HEK293 (cell line): ENCODE data around the gene SHOC2.

ENCODE experiments used
- CTCF ChIA-PET: fragments of 350-600 bp; formaldehyde crosslinking; extraction: SDS; loops from one replicate; lab custom pipeline; 2021; ENCODE audit warnings: antibody characterized with exemption; lab: Yijun Ruan, JAX
- POLR2A ChIA-PET: fragments of 300-600 bp; formaldehyde crosslinking; extraction: SDS; loops from one replicate; lab custom pipeline; 2020; ENCODE audit warnings: antibody characterized with exemption, inconsistent platforms; lab: Yijun Ruan, JAX
- H3K27ac ChIP-seq: fragments of 200-500 bp; sonication (Bioruptor generic); 2 replicates; pipeline ENCODE4 v1.5.1; 2014; ENCODE audit warnings: low read depth, low read length, control low read depth, inconsistent platforms; ENCODE audit errors: extremely low read depth
- H3K36me3 ChIP-seq, 2 experiments: fragments of 200-500 bp in 1 of 2; sonication (Bioruptor generic) in 1 of 2; 1 replicate in 1 of 2; 2 replicates in 1 of 2; pipeline ENCODE4 v1.5.1; 2014 to 2017; ENCODE audit warnings: inconsistent platforms in 2 of 2, low read length in 2 of 2; ENCODE audit not compliant: control insufficient read depth in 2 of 2, insufficient read depth in 1 of 2
- H3K4me1 ChIP-seq: fragments of 200-500 bp; sonication (Bioruptor generic); 2 replicates; pipeline ENCODE4 v1.5.1; 2014; ENCODE audit warnings: mild to moderate bottlenecking, low read length, inconsistent platforms; ENCODE audit not compliant: control insufficient read depth, insufficient read depth
- H3K4me3 ChIP-seq: 2 replicates; pipeline ENCODE4 v1.5.1; 2011; ENCODE audit warnings: low read depth, mild to moderate bottlenecking, control low read depth, low read length, moderate library complexity
- H3K9me3 ChIP-seq: fragments of 200-500 bp; sonication (Bioruptor generic); 2 replicates; pipeline ENCODE4 v1.5.1; 2014; ENCODE audit warnings: low read depth, low read length, inconsistent platforms; ENCODE audit not compliant: control insufficient read depth, insufficient read depth
- GLIS2 ChIP-seq: fragments of 450-650 bp; formaldehyde crosslinking; IDR thresholded peaks from 2 replicates; pipeline ENCODE4 v1.5.1; 2016; ENCODE audit warnings: missing biosample characterization, missing genetic modification characterization
- MZF1 ChIP-seq: fragments of 450-650 bp; formaldehyde crosslinking; IDR thresholded peaks from 2 replicates; pipeline ENCODE4 v1.5.1; 2017; ENCODE audit warnings: missing biosample characterization, missing genetic modification characterization, borderline replicate concordance
- OSR2 ChIP-seq: fragments of 450-650 bp; formaldehyde crosslinking; IDR thresholded peaks from 2 replicates; pipeline ENCODE4 v1.5.1; 2016; ENCODE audit warnings: missing biosample characterization, missing genetic modification characterization
- SCRT2 ChIP-seq: fragments of 450-650 bp; formaldehyde crosslinking; IDR thresholded peaks from 2 replicates; pipeline ENCODE4 v1.5.1; 2016; ENCODE audit warnings: missing biosample characterization, missing genetic modification characterization
- ZBTB10 ChIP-seq: fragments of 450-650 bp; formaldehyde crosslinking; IDR thresholded peaks from 2 replicates; pipeline ENCODE4 v1.5.1; 2016; ENCODE audit warnings: missing biosample characterization, missing genetic modification characterization
- ZNF112 ChIP-seq: fragments of 450-650 bp; formaldehyde crosslinking; IDR thresholded peaks from 2 replicates; pipeline ENCODE4 v1.5.0; 2017; ENCODE audit warnings: missing biosample characterization, missing genetic modification characterization
- ZNF133 ChIP-seq: fragments of 450-650 bp; formaldehyde crosslinking; IDR thresholded peaks from 2 replicates; pipeline ENCODE4 v1.5.1; 2016; ENCODE audit warnings: missing biosample characterization, missing genetic modification characterization
- ZNF138 ChIP-seq: fragments of 450-650 bp; formaldehyde crosslinking; IDR thresholded peaks from 2 replicates; pipeline ENCODE4 v1.5.1; 2016; ENCODE audit warnings: missing biosample characterization, missing genetic modification characterization, borderline replicate concordance
- ZNF140 ChIP-seq: fragments of 450-650 bp; formaldehyde crosslinking; IDR thresholded peaks from 2 replicates; pipeline ENCODE4 v1.5.1; 2016; ENCODE audit warnings: missing biosample characterization, missing genetic modification characterization
- ZNF24 ChIP-seq: fragments of 450-650 bp; formaldehyde crosslinking; IDR thresholded peaks from 2 replicates; pipeline ENCODE4 v1.5.1; 2016; ENCODE audit warnings: missing biosample characterization, missing genetic modification characterization
- ZNF26 ChIP-seq: fragments of 450-650 bp; formaldehyde crosslinking; IDR thresholded peaks from 2 replicates; pipeline ENCODE4 v1.5.1; 2016; ENCODE audit warnings: missing biosample characterization, missing genetic modification characterization
- ZNF354C ChIP-seq: fragments of 450-650 bp; formaldehyde crosslinking; IDR thresholded peaks from 2 replicates; pipeline ENCODE4 v1.5.1; 2016; ENCODE audit warnings: missing biosample characterization, missing genetic modification characterization, low read depth, borderline replicate concordance
- ZNF394 ChIP-seq: fragments of 450-650 bp; formaldehyde crosslinking; IDR thresholded peaks from 2 replicates; pipeline ENCODE4 v1.5.1; 2016; ENCODE audit warnings: missing biosample characterization, missing genetic modification characterization, mild to moderate bottlenecking, moderate library complexity, borderline replicate concordance
- ZNF416 ChIP-seq: fragments of 450-650 bp; formaldehyde crosslinking; IDR thresholded peaks from 2 replicates; pipeline ENCODE4 v1.5.1; 2016; ENCODE audit warnings: missing biosample characterization, missing genetic modification characterization
- ZNF426 ChIP-seq: fragments of 450-650 bp; formaldehyde crosslinking; IDR thresholded peaks from 2 replicates; pipeline ENCODE4 v1.5.1; 2017; ENCODE audit warnings: missing biosample characterization, missing genetic modification characterization, mild to moderate bottlenecking, inconsistent platforms, moderate library complexity
- ZNF548 ChIP-seq: fragments of 450-650 bp; formaldehyde crosslinking; IDR thresholded peaks from 2 replicates; pipeline ENCODE4 v1.5.1; 2016; ENCODE audit warnings: missing biosample characterization, missing genetic modification characterization
- ZNF571 ChIP-seq: fragments of 450-650 bp; formaldehyde crosslinking; IDR thresholded peaks from 2 replicates; pipeline ENCODE4 v1.5.0; 2017; ENCODE audit warnings: missing biosample characterization, missing genetic modification characterization
- ZNF621 ChIP-seq: fragments of 450-650 bp; formaldehyde crosslinking; IDR thresholded peaks from 2 replicates; pipeline ENCODE4 v1.5.1; 2017; ENCODE audit warnings: missing biosample characterization, missing genetic modification characterization
- ZNF704 ChIP-seq: fragments of 450-650 bp; formaldehyde crosslinking; IDR thresholded peaks from 2 replicates; pipeline ENCODE4 v1.5.1; 2016; ENCODE audit warnings: missing biosample characterization, missing genetic modification characterization
- ZSCAN4 ChIP-seq: fragments of 450-650 bp; formaldehyde crosslinking; IDR thresholded peaks from 2 replicates; pipeline ENCODE4 v1.5.1; 2017; ENCODE audit warnings: missing biosample characterization, missing genetic modification characterization
- ZSCAN5A ChIP-seq: fragments of 450-650 bp; formaldehyde crosslinking; IDR thresholded peaks from 2 replicates; pipeline ENCODE4 v1.5.1; 2016; ENCODE audit warnings: missing biosample characterization, missing genetic modification characterization
- TF ChIP-seq, protein P1 (sequence below): fragments of 450-650 bp; formaldehyde crosslinking; IDR thresholded peaks from 2 replicates; pipeline ENCODE4 v1.5.1; 2017; ENCODE audit warnings: missing biosample characterization, mild to moderate bottlenecking, missing genetic modification characterization, moderate library complexity

SHOC2 gene

GRCh38 chr10:110979611-110980010 is 60.2 kb downstream of the SHOC2 start:
- no peaks in the 10 kb centered on the region; a peak in 1 of 3 replicates for H3K36me3 ChIP-seq
- H3K9me3 ChIP-seq: no peaks in the 10 kb centered on the region
- CTCF ChIA-PET: interaction anchor here (1.0 kb wide), 1 partner anchor 24 kb away, joined by 3 read pairs; no protein-coding TSS in a partner anchor
- H3K4me1 ChIP-seq: 0 out of 2 replicates have a peak, but pooled peaks cover 3% of the 10 kb centered on the region
- no peak overlapping the region for H3K4me3 ChIP-seq
- POLR2A ChIA-PET: no interaction called here
- TF ChIP-seq ZNF426 (tag by site-specific recombination) (no peak), ZNF24 (tag by site-specific recombination) (no peak), ZNF704 (tag by site-specific recombination) (no peak)
- TF ChIP-seq, all 188 proteins: peak for 0
- no peak overlapping the region for H3K27ac ChIP-seq

- Histone ChIP-seq H3K36me3 (no peaks in the 10 kb centered on the region; a peak in 2 of 3 replicates), H3K4me3 (no peak overlapping the region), H3K9me3 (no peaks in the 10 kb centered on the region), H3K27ac (no peak overlapping the region), H3K4me1 (peaks cover 6% of the 10 kb centered on the region; the same call in 1 of the 2 replicates)
- ChIA-PET POLR2A (no interaction called here), CTCF (no interaction called here)
- TF ChIP-seq ZNF140 (tag by site-specific recombination): no peak
- no peak for TF ChIP-seq GLIS2 (tag by site-specific recombination)
- no peak for TF ChIP-seq SCRT2 (tag by site-specific recombination)
- TF ChIP-seq ZNF548 (tag by site-specific recombination): no peak
- no peak for TF ChIP-seq ZNF571 (tag by site-specific recombination)
- TF ChIP-seq ZNF416 (tag by site-specific recombination): no peak
- no peak for TF ChIP-seq ZNF394 (tag by site-specific recombination)
- TF ChIP-seq ZNF26 (tag by site-specific recombination): no peak
- TF ChIP-seq ZNF24 (tag by site-specific recombination): no peak
- no peak for TF ChIP-seq ZSCAN4 (tag by site-specific recombination)
- TF ChIP-seq ZNF133 (tag by site-specific recombination): no peak
- no peak for TF ChIP-seq ZNF621 (tag by site-specific recombination)
- no peak for TF ChIP-seq ZNF354C
- no peak for TF ChIP-seq MZF1 (tag by site-specific recombination)
Measured at GRCh38 chr10:110980807-110981206, 61.4 kb downstream of the SHOC2 start.

- POLR2A ChIA-PET: no interaction called here
- TF ChIP-seq, protein P1, sequence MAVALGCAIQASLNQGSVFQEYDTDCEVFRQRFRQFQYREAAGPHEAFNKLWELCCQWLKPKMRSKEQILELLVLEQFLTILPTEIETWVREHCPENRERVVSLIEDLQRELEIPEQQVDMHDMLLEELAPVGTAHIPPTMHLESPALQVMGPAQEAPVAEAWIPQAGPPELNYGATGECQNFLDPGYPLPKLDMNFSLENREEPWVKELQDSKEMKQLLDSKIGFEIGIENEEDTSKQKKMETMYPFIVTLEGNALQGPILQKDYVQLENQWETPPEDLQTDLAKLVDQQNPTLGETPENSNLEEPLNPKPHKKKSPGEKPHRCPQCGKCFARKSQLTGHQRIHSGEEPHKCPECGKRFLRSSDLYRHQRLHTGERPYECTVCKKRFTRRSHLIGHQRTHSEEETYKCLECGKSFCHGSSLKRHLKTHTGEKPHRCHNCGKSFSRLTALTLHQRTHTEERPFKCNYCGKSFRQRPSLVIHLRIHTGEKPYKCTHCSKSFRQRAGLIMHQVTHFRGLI (tag by site-specific recombination): no peak
- TF ChIP-seq ZNF138 (tag by site-specific recombination): no peak
- no peak for TF ChIP-seq ZBTB10 (tag by site-specific recombination)
- TF ChIP-seq ZNF112: no peak
- no peak for TF ChIP-seq OSR2 (tag by site-specific recombination)
- TF ChIP-seq ZSCAN5A (tag by site-specific recombination): no peak
Measured at GRCh38 chr10:110983466-110983865, 64.1 kb downstream of the SHOC2 start.

More at GRCh38 chr10:110983466-110983865, 64.1 kb downstream of the SHOC2 start:
- Histone ChIP-seq H3K27ac (no peak overlapping the region), H3K36me3 (no peaks in the 10 kb centered on the region; a peak in 2 of 3 replicates), H3K9me3 (no peaks in the 10 kb centered on the region), H3K4me1 (peaks cover 3% of the 10 kb centered on the region; the same call in 1 of the 2 replicates), H3K4me3 (no peak overlapping the region)
- CTCF ChIA-PET: no interaction called here
